OCI-LY1 (cell line): ENCODE measurements around the gene ST6GALNAC3.

Experiments used
- EZH2 ChIP-seq: fragments of 200-600 bp; sonication (generic), shearing (Covaris generic); IDR thresholded peaks from 2 replicates; pipeline ENCODE4 v1.8.0; 2017; ENCODE audit warnings: borderline replicate concordance, mixed run types, mild to moderate bottlenecking, antibody characterized with exemption, low read length, moderate library complexity, mixed read lengths
- TF ChIP-seq, protein P1 (sequence below): fragments of 200-600 bp; sonication (generic), shearing (Covaris generic); IDR thresholded peaks from 2 replicates; pipeline ENCODE4 v1.5.1; 2017; ENCODE audit warnings: mild to moderate bottlenecking, antibody characterized with exemption, low read length, moderate library complexity, mixed read lengths

DNA sequence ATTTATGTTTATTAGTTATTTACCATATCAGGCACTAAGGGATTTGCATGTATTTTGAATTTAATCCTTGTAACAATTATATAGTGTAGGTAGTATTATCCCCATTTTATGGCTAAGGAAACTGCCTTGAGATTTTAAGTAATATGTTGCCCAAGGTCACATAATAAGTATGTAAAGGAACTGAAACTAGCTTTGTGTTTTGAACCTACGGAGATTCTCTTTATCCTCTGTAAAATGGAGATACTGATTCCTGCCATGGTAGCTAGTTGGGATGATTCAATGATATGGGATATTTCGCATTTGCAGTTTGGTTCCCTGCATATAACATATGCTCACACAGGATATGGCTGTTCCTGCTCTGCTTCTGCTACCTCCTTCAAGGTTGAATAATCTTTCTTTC is 144.3 kb downstream of the ST6GALNAC3 start:
- TF ChIP-seq, protein P1, sequence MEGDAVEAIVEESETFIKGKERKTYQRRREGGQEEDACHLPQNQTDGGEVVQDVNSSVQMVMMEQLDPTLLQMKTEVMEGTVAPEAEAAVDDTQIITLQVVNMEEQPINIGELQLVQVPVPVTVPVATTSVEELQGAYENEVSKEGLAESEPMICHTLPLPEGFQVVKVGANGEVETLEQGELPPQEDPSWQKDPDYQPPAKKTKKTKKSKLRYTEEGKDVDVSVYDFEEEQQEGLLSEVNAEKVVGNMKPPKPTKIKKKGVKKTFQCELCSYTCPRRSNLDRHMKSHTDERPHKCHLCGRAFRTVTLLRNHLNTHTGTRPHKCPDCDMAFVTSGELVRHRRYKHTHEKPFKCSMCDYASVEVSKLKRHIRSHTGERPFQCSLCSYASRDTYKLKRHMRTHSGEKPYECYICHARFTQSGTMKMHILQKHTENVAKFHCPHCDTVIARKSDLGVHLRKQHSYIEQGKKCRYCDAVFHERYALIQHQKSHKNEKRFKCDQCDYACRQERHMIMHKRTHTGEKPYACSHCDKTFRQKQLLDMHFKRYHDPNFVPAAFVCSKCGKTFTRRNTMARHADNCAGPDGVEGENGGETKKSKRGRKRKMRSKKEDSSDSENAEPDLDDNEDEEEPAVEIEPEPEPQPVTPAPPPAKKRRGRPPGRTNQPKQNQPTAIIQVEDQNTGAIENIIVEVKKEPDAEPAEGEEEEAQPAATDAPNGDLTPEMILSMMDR, result no peak
- no peak for TF ChIP-seq EZH2
